Panc1 (cell line): ENCODE data around the gene FBXO40. TPM values are rescaled to one million over a fixed set of nuclear protein-coding genes. Genes with fewer than 3 reads are reported as not detected.

ENCODE experiments used
- ATAC-seq: fragments of 200-7000 bp; cut with Tn5 transposase; 2 replicates; pipeline ENCODE4 v1.9.1; 2020; ENCODE audit warnings: mild to moderate bottlenecking, moderate library complexity
- BruUV-seq: library from RNA; stranded (reverse); fragments of 400-500 nt; replicated peaks from 2 replicates; lab custom pipeline; 2021; lab: Mats Ljungman, UMichigan
- CTCF ChIA-PET: fragments of 300-600 bp; sonication (Branson Sonifier 250); formaldehyde crosslinking; loops from one replicate; lab custom pipeline; 2022; ENCODE audit warnings: antibody characterized with exemption; lab: Charles Lee
- POLR2A ChIA-PET: fragments of 300-600 bp; sonication (Branson Sonifier 250); formaldehyde crosslinking; loops from one replicate; lab custom pipeline; 2022; ENCODE audit warnings: antibody characterized with exemption; lab: Charles Lee
- DNase-seq: peaks from one replicate; pipeline ENCODE4 v3.0.0-alpha.2; 2010; ENCODE audit warnings: low read depth, low spot score
- H3K27ac ChIP-seq: 2 replicates; pipeline ENCODE4 v1.5.1; 2011; ENCODE audit warnings: mild to moderate bottlenecking, low read length, inconsistent platforms
- H3K27me3 ChIP-seq: fragments of 200-500 bp; sonication (Bioruptor generic); 2 replicates; pipeline ENCODE4 v1.6.0; 2014; ENCODE audit warnings: low read length, inconsistent platforms; ENCODE audit not compliant: control insufficient read depth, insufficient read depth
- H3K36me3 ChIP-seq: fragments of 200-500 bp; sonication (Bioruptor generic); 2 replicates; pipeline ENCODE4 v1.5.1; 2014; ENCODE audit warnings: inconsistent platforms, mild to moderate bottlenecking, low read length, moderate library complexity; ENCODE audit not compliant: control insufficient read depth, insufficient read depth
- H3K4me1 ChIP-seq: 2 replicates; pipeline ENCODE4 v1.5.1; 2011; ENCODE audit warnings: inconsistent platforms, mild to moderate bottlenecking, low read length, moderate library complexity; ENCODE audit not compliant: control insufficient read depth, insufficient read depth
- H3K4me3 ChIP-seq, 2 experiments: 2 replicates each; pipeline ENCODE4 v1.5.1; 2011 to 2012; ENCODE audit warnings: low read depth in 2 of 2, low read length in 2 of 2, mild to moderate bottlenecking in 2 of 2, inconsistent platforms in 1 of 2, moderate library complexity in 1 of 2
- H3K9me3 ChIP-seq: fragments of 200-500 bp; sonication (Bioruptor generic); 2 replicates; pipeline ENCODE4 v1.5.1; 2014; ENCODE audit warnings: low read depth, mild to moderate bottlenecking, inconsistent platforms, low read length, moderate library complexity; ENCODE audit not compliant: control insufficient read depth, insufficient read depth
- POLR2AphosphoS5 ChIP-seq: IDR thresholded peaks from 2 replicates; pipeline ENCODE4 v1.6.1; 2012; ENCODE audit warnings: mild to moderate bottlenecking, low read depth, low read length, moderate library complexity
- SIN3A ChIP-seq: IDR thresholded peaks from 2 replicates; pipeline ENCODE4 v1.6.1; 2012; ENCODE audit warnings: low read depth, mild to moderate bottlenecking, low read length, moderate library complexity, borderline replicate concordance; ENCODE audit not compliant: insufficient read depth
- TCF7L2 ChIP-seq: IDR thresholded peaks from 2 replicates; pipeline ENCODE4 v1.6.1; 2011; ENCODE audit warnings: mild to moderate bottlenecking, low read depth, low read length, inconsistent platforms
- in situ Hi-C: cut with HindIII; loops from 2 replicates; pipeline ENCODE4 v1.10.0; 2016; ENCODE audit warnings: low sequenced_read_pairs, low pct_unique_long_range_greater_than_20kb
- intact Hi-C: fragments of 100-400 bp; cut with micrococcal nuclease; formaldehyde crosslinking; loops from one replicate; pipeline ENCODE4 v1.10.0; 2022; ENCODE audit not compliant: unreplicated experiment
- total RNA-seq: library from RNA; stranded (reverse); gene quantifications from one replicate; pipeline ENCODE4 v1.2.1, GENCODE V29; 2021; ENCODE audit not compliant: unreplicated experiment
- TF ChIP-seq, protein P1 (sequence below), 2 experiments: IDR thresholded peaks; 2 replicates each; pipeline ENCODE4 v1.6.1; 2011 to 2012; ENCODE audit warnings: low read depth in 2 of 2, control low read depth in 1 of 2, low read length in 1 of 2, mild to moderate bottlenecking in 1 of 2, moderate library complexity in 1 of 2; ENCODE audit not compliant: insufficient read depth in 1 of 2
- TF ChIP-seq, protein P2 (sequence below): fragments of 450-650 bp; IDR thresholded peaks from 2 replicates; pipeline ENCODE4 v1.5.1; 2017; ENCODE audit warnings: mild to moderate bottlenecking

The FBXO40 gene
- total RNA-seq, 1 experiment from 2014 or later = not detected

DNA sequence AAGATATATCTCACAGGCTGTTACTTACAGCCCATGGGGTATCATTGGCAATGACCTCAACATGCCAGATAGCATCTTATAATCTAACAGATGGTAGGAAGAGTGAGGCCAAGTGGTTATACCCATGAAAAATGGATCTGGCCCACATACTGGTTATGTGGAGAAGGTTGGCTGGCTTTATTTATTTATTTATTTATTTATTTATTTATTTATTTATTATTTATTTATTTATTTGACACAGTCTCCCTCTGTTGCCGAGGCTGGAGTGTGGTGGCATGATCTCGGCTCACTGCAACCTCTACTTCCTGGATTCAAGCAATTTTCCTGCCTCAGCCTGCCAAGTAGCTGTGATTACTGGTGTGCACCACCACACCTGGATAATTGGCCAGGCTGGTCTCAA, 11.6 kb downstream of the FBXO40 start:
- TF ChIP-seq, protein P1, sequence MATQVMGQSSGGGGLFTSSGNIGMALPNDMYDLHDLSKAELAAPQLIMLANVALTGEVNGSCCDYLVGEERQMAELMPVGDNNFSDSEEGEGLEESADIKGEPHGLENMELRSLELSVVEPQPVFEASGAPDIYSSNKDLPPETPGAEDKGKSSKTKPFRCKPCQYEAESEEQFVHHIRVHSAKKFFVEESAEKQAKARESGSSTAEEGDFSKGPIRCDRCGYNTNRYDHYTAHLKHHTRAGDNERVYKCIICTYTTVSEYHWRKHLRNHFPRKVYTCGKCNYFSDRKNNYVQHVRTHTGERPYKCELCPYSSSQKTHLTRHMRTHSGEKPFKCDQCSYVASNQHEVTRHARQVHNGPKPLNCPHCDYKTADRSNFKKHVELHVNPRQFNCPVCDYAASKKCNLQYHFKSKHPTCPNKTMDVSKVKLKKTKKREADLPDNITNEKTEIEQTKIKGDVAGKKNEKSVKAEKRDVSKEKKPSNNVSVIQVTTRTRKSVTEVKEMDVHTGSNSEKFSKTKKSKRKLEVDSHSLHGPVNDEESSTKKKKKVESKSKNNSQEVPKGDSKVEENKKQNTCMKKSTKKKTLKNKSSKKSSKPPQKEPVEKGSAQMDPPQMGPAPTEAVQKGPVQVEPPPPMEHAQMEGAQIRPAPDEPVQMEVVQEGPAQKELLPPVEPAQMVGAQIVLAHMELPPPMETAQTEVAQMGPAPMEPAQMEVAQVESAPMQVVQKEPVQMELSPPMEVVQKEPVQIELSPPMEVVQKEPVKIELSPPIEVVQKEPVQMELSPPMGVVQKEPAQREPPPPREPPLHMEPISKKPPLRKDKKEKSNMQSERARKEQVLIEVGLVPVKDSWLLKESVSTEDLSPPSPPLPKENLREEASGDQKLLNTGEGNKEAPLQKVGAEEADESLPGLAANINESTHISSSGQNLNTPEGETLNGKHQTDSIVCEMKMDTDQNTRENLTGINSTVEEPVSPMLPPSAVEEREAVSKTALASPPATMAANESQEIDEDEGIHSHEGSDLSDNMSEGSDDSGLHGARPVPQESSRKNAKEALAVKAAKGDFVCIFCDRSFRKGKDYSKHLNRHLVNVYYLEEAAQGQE (IDR thresholded peaks at IDR 0.05; ENCODE audit: insufficient read depth in 1 of 2, low read depth in 2 of 2, low read length in 1 of 2) = no peak
- TF ChIP-seq SIN3A (no peak), TCF7L2 (no peak), POLR2AphosphoS5 (no peak)
- TF ChIP-seq, protein P2, sequence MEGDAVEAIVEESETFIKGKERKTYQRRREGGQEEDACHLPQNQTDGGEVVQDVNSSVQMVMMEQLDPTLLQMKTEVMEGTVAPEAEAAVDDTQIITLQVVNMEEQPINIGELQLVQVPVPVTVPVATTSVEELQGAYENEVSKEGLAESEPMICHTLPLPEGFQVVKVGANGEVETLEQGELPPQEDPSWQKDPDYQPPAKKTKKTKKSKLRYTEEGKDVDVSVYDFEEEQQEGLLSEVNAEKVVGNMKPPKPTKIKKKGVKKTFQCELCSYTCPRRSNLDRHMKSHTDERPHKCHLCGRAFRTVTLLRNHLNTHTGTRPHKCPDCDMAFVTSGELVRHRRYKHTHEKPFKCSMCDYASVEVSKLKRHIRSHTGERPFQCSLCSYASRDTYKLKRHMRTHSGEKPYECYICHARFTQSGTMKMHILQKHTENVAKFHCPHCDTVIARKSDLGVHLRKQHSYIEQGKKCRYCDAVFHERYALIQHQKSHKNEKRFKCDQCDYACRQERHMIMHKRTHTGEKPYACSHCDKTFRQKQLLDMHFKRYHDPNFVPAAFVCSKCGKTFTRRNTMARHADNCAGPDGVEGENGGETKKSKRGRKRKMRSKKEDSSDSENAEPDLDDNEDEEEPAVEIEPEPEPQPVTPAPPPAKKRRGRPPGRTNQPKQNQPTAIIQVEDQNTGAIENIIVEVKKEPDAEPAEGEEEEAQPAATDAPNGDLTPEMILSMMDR = no peak
- H3K27me3 ChIP-seq = no peaks in the 10 kb centered on the region; the same call in 1 of the 2 replicates
- POLR2A ChIA-PET = no interaction called here
- no peaks in the 10 kb centered on the region for H3K36me3 ChIP-seq
- H3K4me3 ChIP-seq = no peak overlapping the region
- in situ Hi-C loops = no loop called here
- no peak for DNase-seq
- H3K9me3 ChIP-seq = no peaks in the 10 kb centered on the region
- CTCF ChIA-PET = no interaction called here
- H3K4me1 ChIP-seq = no peaks in the 10 kb centered on the region
- H3K27ac ChIP-seq = no peak overlapping the region
- no peak for ATAC-seq
- intact Hi-C loops = no loop called here
- no TSS peak for BruUV-seq

DNA sequence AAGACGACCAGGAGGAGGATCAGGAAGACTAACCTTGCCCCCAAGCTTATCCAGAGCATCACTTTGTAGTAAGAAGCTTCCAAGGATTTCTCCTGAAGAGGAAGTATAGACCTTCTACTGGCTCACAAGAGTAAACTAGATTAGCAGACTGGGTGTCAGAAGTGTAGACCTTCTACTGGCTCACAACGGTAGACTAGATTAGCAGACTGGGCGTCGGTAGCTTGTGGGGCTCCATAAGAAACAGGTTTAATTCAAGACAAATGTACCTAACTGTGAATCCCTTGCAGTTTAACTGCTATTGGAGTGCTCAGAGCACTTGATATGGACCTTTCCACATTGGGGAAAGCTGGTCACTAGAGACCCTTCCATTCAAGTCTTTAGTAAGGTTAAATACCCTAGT, 12.9 kb downstream of the FBXO40 start:
- Histone ChIP-seq H3K36me3 (no peaks in the 10 kb centered on the region), H3K4me3 (no peak overlapping the region), H3K4me1 (no peaks in the 10 kb centered on the region), H3K9me3 (no peaks in the 10 kb centered on the region), H3K27me3 (no peaks in the 10 kb centered on the region; the same call in 1 of the 2 replicates), H3K27ac (no peak overlapping the region)
- no TSS peak for BruUV-seq
- in situ Hi-C loops (no loop called here), intact Hi-C loops (no loop called here)
- DNase-seq = no peak
- no peak for ATAC-seq
- CTCF ChIA-PET = no interaction called here
- POLR2A ChIA-PET = no interaction called here
- TF ChIP-seq SIN3A = no peak
- TF ChIP-seq, protein P2 = no peak
- no peak for TF ChIP-seq POLR2AphosphoS5
- TF ChIP-seq, protein P1 (IDR thresholded peaks at IDR 0.05; ENCODE audit: insufficient read depth in 1 of 2, low read depth in 2 of 2, low read length in 1 of 2) = no peak
- TF ChIP-seq TCF7L2 = no peak
